Retinal pigment epithelial cell (primary cell): ENCODE data around the gene CCNY.

Experiments used
- DNase-seq: peaks from one replicate; pipeline ENCODE4 v3.0.0-alpha.2; 2010; ENCODE audit warnings: low read depth
- H3K4me3 ChIP-seq: 2 replicates; pipeline ENCODE4 v1.5.1; 2011; ENCODE audit warnings: mild to moderate bottlenecking, low read length, control low read depth, moderate library complexity
- CTCF ChIP-seq: conservative IDR thresholded peaks from 2 replicates; pipeline ENCODE4 v1.5.1; 2011; ENCODE audit warnings: low read depth, low read length, control low read depth, inconsistent platforms

CCNY gene

DNA sequence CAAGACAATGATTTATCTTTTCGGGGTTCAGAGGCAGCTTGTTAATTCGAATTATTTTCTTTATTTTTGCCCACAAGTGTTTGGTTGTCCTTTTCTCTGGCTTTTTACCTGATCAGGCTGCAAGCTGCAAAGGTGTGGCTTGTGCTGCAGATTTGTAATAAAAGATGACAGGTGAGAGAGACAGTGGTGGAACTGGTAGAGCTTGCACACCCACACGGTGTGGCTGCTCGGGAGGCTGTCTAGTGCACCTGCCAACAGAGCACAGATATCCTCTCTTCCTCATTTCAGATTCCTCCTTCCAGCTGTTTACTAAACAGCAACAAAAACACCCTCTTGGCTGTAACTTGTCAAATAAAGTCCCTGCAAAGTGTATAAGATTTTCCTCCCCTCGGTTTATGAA is 278.0 kb downstream of the CCNY start:
- H3K4me3 ChIP-seq: no peak overlapping the region
- no peak for DNase-seq
- TF ChIP-seq CTCF: no peak
